ENCODE data around the gene MAP3K5. TPM values are rescaled to one million over a fixed set of nuclear protein-coding genes. Genes with fewer than 3 reads are reported as not detected.

Gene MAP3K5
- total RNA-seq, 5 donors from 2014 or later (not counting 1 experiment from before 2014, with no cell fraction given) = 17.8 to 29.2 (median 20.6) TPM

DNA sequence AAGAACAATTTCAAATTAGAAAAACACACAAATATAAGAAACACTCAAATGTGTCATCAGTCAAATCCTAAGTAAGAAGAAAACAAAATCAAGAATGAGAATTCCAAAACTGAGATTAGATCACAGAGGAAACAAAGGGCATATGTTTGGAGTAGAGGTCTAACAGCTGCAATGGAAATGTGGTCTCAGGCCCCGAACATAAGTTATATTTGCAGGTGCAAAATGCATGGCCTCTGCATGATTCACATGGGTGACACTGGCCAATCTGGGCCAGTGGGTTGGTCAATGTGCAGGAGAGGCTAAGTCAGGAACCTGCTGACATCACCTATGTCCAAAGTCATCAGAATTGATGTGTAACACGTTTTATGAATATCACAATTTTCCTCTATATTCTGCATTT lies 133.6 kb downstream of the MAP3K5 start:
- ChIA-PET POLR2A (interaction anchor here in 1 of 2 donors (0.6 kb wide), 1 partner anchor 11 kb away, joined by 3 read pairs; no protein-coding TSS in a partner anchor), CTCF (interaction anchor here (0.6 to 2.5 kb wide), 5 partner anchors 14 to 136 kb away, joined by 3 to 9 read pairs (median 6); partner anchors contain the start of gene MAP3K5 (in 1 of the 2))
- Histone ChIP-seq H3K27me3 (replicated peaks in 1 of 2; ENCODE audit: control insufficient read depth in 2 of 2, extremely low read depth in 1 of 2, insufficient read depth in 2 of 2, low read length in 1 of 2) (no peaks in the 10 kb centered on the region), H3K27ac (ENCODE audit: low read length) (no peak overlapping the region), H3K4me1 (ENCODE audit: control insufficient read depth in 1 of 2, extremely low read depth in 1 of 2, insufficient read depth in 2 of 2, low read length in 2 of 2) (no peaks in the 10 kb centered on the region), H3K36me3 (ENCODE audit: control insufficient read depth in 2 of 2, extremely low read depth in 1 of 2, insufficient read depth in 1 of 2, low read length in 1 of 2) (peaks cover 0 to 18% of the 10 kb centered on the region in 2 donors), H3K9me3 (no peaks in the 10 kb centered on the region), H3K4me3 (ENCODE audit: control insufficient read depth in 1 of 2, extremely low read depth in 1 of 2, low read length in 1 of 2) (no peak overlapping the region)
- DNase-seq (no peak), ATAC-seq (replicated peaks in 1 of 4) (no peak)
- Mint-ChIP-seq H3K4me3 (no peak overlapping the region), H3K27me3 (no peaks in the 10 kb centered on the region), H3K4me1 (no peaks in the 10 kb centered on the region), H3K9me3 (no peaks in the 10 kb centered on the region), H3K36me3 (peaks cover 27% of the 10 kb centered on the region), H3K27ac (no peak overlapping the region)
- WGBS (ENCODE audit: insufficient coverage) = 90% methylated on average over 1 of the region's 2 CpGs

- ChIA-PET CTCF (interaction anchor here in 1 of 2 donors (1.0 to 2.5 kb wide), 3 partner anchors 14 to 137 kb away, joined by 6 to 9 read pairs (median 8); partner anchors contain the start of gene MAP3K5), POLR2A (interaction anchor here in 1 of 2 donors (0.5 kb wide), 1 partner anchor 10 kb away, joined by 3 read pairs; no protein-coding TSS in a partner anchor)
- Histone ChIP-seq H3K9me3 (no peaks in the 10 kb centered on the region), H3K4me1 (ENCODE audit: control insufficient read depth in 1 of 2, extremely low read depth in 1 of 2, insufficient read depth in 2 of 2, low read length in 2 of 2) (no peaks in the 10 kb centered on the region), H3K4me3 (ENCODE audit: control insufficient read depth in 1 of 2, extremely low read depth in 1 of 2, low read length in 1 of 2) (no peak overlapping the region), H3K27me3 (replicated peaks in 1 of 2; ENCODE audit: control insufficient read depth in 2 of 2, extremely low read depth in 1 of 2, insufficient read depth in 2 of 2, low read length in 1 of 2) (no peaks in the 10 kb centered on the region), H3K27ac (ENCODE audit: low read length) (no peak overlapping the region), H3K36me3 (ENCODE audit: control insufficient read depth in 2 of 2, extremely low read depth in 1 of 2, insufficient read depth in 1 of 2, low read length in 1 of 2) (peaks cover 0 to 24% of the 10 kb centered on the region in 2 donors)
- DNase-seq (no peak), ATAC-seq (replicated peaks in 1 of 4) (no peak)
- 97% methylated on average over 4 of the region's 4 CpGs for WGBS (ENCODE audit: insufficient coverage)
- H3K27me3 Mint-ChIP-seq = no peaks in the 10 kb centered on the region
- H3K9me3 Mint-ChIP-seq = no peaks in the 10 kb centered on the region
- H3K4me1 Mint-ChIP-seq = no peaks in the 10 kb centered on the region
- peaks cover 28% of the 10 kb centered on the region for H3K36me3 Mint-ChIP-seq
- no peak overlapping the region for H3K27ac Mint-ChIP-seq
- no peak overlapping the region for H3K4me3 Mint-ChIP-seq
These were observed 134.6 kb downstream of the MAP3K5 start for GRCh38 chr6:136657666-136658065.

DNA sequence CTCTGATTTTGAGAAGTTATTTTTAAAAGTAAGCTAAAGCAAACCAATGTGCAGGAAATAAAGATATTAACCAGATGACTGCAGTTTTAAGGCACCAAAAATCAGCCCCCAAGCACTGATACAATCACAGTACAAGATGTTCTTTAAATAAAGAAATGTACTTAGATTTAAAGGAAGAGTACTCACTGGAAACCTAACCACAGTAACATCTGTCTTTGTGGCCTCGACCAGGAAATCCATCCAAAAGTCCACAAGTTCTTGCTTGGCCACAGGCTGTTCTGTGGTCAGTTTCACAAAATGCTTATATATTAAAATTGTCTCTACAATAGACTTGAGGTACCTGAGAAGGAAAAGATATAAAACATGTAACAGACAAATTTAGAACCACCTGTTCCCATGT lies 136.2 kb downstream of the MAP3K5 start:
- ATAC-seq (replicated peaks in 1 of 4) (no peak), DNase-seq (no peak)
- no CpG with 5 or more reads among the region's 1 CpG for WGBS (ENCODE audit: insufficient coverage)
- no peak overlapping the region for H3K4me3 ChIP-seq (ENCODE audit: control insufficient read depth in 1 of 2, extremely low read depth in 1 of 2, low read length in 1 of 2)
- H3K27ac Mint-ChIP-seq = no peak overlapping the region
- no peak overlapping the region for H3K4me3 Mint-ChIP-seq
- H3K27ac ChIP-seq (ENCODE audit: low read length) = no peak overlapping the region
- POLR2A ChIA-PET = no interaction called here
- peaks cover 0 to 29% of the 10 kb centered on the region in 2 donors for H3K36me3 ChIP-seq (ENCODE audit: control insufficient read depth in 2 of 2, extremely low read depth in 1 of 2, insufficient read depth in 1 of 2, low read length in 1 of 2)
- H3K9me3 ChIP-seq = no peaks in the 10 kb centered on the region
- H3K4me1 Mint-ChIP-seq = no peaks in the 10 kb centered on the region
- no peaks in the 10 kb centered on the region for H3K27me3 ChIP-seq (replicated peaks in 1 of 2; ENCODE audit: control insufficient read depth in 2 of 2, extremely low read depth in 1 of 2, insufficient read depth in 2 of 2, low read length in 1 of 2)
- no peaks in the 10 kb centered on the region for H3K9me3 Mint-ChIP-seq
- H3K27me3 Mint-ChIP-seq = no peaks in the 10 kb centered on the region
- CTCF ChIA-PET = interaction anchor here (0.6 to 1.8 kb wide), 4 partner anchors 11 to 136 kb away, joined by 3 to 10 read pairs (median 4); partner anchors contain the start of gene MAP3K5 (in 1 of the 2)
- no peaks in the 10 kb centered on the region for H3K4me1 ChIP-seq (ENCODE audit: control insufficient read depth in 1 of 2, extremely low read depth in 1 of 2, insufficient read depth in 2 of 2, low read length in 2 of 2)
- H3K36me3 Mint-ChIP-seq = peaks cover 29% of the 10 kb centered on the region

DNA sequence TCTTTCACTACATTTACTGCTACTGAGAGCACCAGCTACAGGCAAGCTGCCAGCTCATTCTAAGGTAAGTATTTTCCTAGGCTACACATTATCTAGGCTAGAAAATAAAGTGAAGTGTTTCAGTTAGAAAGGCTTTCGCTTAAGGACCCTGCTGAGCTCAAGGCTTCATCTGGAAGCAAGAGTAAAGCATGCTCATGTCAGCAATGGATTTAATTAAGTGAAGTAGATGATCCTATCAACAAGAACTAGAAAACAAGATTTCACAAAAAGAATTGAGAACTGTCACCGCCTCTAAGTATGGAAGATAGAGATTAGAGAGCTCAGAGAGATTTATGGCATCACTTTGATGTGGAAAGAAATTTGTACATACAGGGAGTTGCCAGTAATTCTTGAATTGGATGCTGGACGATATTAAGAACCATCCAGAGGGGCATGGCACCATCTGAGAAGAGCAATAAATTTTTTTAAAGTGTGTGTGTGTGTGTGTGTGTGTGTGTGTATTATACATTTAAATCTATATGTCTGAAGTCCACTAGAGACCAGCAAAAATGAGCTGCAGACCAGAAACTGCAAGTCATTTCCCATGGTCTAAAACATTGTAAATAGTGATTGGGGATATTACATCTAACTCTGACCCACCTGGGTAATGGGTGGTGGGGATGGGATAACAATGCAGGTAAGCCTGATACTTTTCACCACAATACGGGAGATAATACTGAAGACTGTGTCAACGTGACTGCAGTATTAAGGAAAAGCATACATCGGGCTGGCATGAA lies 136.8 kb downstream of the MAP3K5 start:
- Histone ChIP-seq H3K36me3 (ENCODE audit: control insufficient read depth in 2 of 2, extremely low read depth in 1 of 2, insufficient read depth in 1 of 2, low read length in 1 of 2) (peaks cover 0 to 29% of the 10 kb centered on the region in 2 donors), H3K27ac (ENCODE audit: low read length) (no peak overlapping the region), H3K9me3 (no peaks in the 10 kb centered on the region), H3K27me3 (replicated peaks in 1 of 2; ENCODE audit: control insufficient read depth in 2 of 2, extremely low read depth in 1 of 2, insufficient read depth in 2 of 2, low read length in 1 of 2) (no peaks in the 10 kb centered on the region), H3K4me1 (ENCODE audit: control insufficient read depth in 1 of 2, extremely low read depth in 1 of 2, insufficient read depth in 2 of 2, low read length in 2 of 2) (no peaks in the 10 kb centered on the region), H3K4me3 (ENCODE audit: control insufficient read depth in 1 of 2, extremely low read depth in 1 of 2, low read length in 1 of 2) (no peak overlapping the region)
- ChIA-PET POLR2A (interaction anchor here in 1 of 2 donors (0.6 kb wide), 1 partner anchor 83 kb away, joined by 3 read pairs; no protein-coding TSS in a partner anchor), CTCF (interaction anchor here (0.6 to 1.8 kb wide), 4 partner anchors 10 to 137 kb away, joined by 3 to 10 read pairs (median 4); partner anchors contain the start of gene MAP3K5 (in 1 of the 2))
- WGBS (ENCODE audit: insufficient coverage) = 90% methylated on average over 2 of the region's 6 CpGs
- H3K4me3 Mint-ChIP-seq = no peak overlapping the region
- no peaks in the 10 kb centered on the region for H3K9me3 Mint-ChIP-seq
- no peak for ATAC-seq (replicated peaks in 1 of 4)
- H3K4me1 Mint-ChIP-seq = no peaks in the 10 kb centered on the region
- H3K36me3 Mint-ChIP-seq = peaks cover 33% of the 10 kb centered on the region
- H3K27ac Mint-ChIP-seq = peak overlapping the region in 1 of 2 donors; percentile 36
- no peak for DNase-seq
- H3K27me3 Mint-ChIP-seq = no peaks in the 10 kb centered on the region

DNA sequence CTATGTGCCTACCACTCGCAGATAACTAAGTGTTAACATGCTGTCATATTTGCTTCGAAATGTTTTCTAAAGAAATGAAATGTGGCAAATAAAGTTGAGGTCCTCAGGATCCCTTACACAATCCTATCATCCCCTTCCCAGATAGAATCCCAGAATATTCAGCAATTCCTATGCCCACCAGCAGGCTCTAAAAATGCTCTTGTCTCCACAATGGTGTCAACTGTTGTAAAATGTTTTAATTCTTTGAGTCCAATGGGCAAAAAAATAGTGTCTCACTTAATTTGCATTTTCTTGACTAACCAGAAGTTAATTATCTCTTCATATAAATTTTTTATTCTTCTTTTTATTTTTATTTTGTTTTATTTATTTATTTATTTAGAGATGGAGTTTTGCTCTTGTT lies 138.2 kb downstream of the MAP3K5 start:
- H3K27ac Mint-ChIP-seq = no peak overlapping the region
- Histone ChIP-seq H3K4me1 (ENCODE audit: control insufficient read depth in 1 of 2, extremely low read depth in 1 of 2, insufficient read depth in 2 of 2, low read length in 2 of 2) (no peaks in the 10 kb centered on the region), H3K9me3 (no peaks in the 10 kb centered on the region), H3K36me3 (ENCODE audit: control insufficient read depth in 2 of 2, extremely low read depth in 1 of 2, insufficient read depth in 1 of 2, low read length in 1 of 2) (peaks cover 0 to 29% of the 10 kb centered on the region in 2 donors), H3K4me3 (ENCODE audit: control insufficient read depth in 1 of 2, extremely low read depth in 1 of 2, low read length in 1 of 2) (no peak overlapping the region), H3K27ac (ENCODE audit: low read length) (no peak overlapping the region), H3K27me3 (replicated peaks in 1 of 2; ENCODE audit: control insufficient read depth in 2 of 2, extremely low read depth in 1 of 2, insufficient read depth in 2 of 2, low read length in 1 of 2) (no peaks in the 10 kb centered on the region)
- WGBS (ENCODE audit: insufficient coverage) = no CpG with 5 or more reads among the region's 2 CpGs
- H3K4me3 Mint-ChIP-seq = no peak overlapping the region
- no peaks in the 10 kb centered on the region for H3K27me3 Mint-ChIP-seq
- DNase-seq (no peak), ATAC-seq (replicated peaks in 1 of 4) (no peak)
- H3K36me3 Mint-ChIP-seq = peaks cover 37% of the 10 kb centered on the region
- no peaks in the 10 kb centered on the region for H3K9me3 Mint-ChIP-seq
- H3K4me1 Mint-ChIP-seq = no peaks in the 10 kb centered on the region
- CTCF ChIA-PET = interaction anchor here in 1 of 2 donors (1.1 kb wide), 1 partner anchor 138 kb away, joined by 6 read pairs; the partner anchor contains the start of gene MAP3K5
- POLR2A ChIA-PET = no interaction called here

DNA sequence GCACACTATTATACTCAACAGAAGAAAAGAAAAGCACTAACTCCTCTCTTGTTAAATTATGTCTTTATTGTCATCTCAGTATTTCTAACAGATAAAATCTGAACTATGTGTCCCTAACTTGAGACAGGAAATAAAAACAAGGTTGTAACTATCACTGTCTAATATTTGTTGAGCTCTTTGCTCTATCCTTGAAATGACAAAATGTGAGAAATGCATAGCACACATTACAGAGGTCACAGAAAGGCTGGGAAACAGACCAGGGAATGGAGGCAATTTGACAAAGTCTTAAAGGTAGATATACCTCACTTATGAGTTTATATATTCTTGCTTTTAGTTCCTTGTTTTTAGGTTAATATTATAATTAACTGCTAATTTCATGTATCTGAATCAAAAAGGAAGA lies 139.6 kb downstream of the MAP3K5 start:
- DNase-seq (no peak), ATAC-seq (replicated peaks in 1 of 4) (no peak)
- peak overlapping the region in 1 of 2 donors; percentile 43 for H3K27ac Mint-ChIP-seq
- CTCF ChIA-PET = interaction anchor here in 1 of 2 donors (0.6 to 2.9 kb wide), 3 partner anchors 9 to 140 kb away, joined by 5 to 15 read pairs (median 6); partner anchors contain the start of gene MAP3K5
- Histone ChIP-seq H3K27me3 (replicated peaks in 1 of 2; ENCODE audit: control insufficient read depth in 2 of 2, extremely low read depth in 1 of 2, insufficient read depth in 2 of 2, low read length in 1 of 2) (no peaks in the 10 kb centered on the region), H3K27ac (ENCODE audit: low read length) (no peak overlapping the region), H3K9me3 (no peaks in the 10 kb centered on the region), H3K4me3 (ENCODE audit: control insufficient read depth in 1 of 2, extremely low read depth in 1 of 2, low read length in 1 of 2) (no peak overlapping the region), H3K36me3 (ENCODE audit: control insufficient read depth in 2 of 2, extremely low read depth in 1 of 2, insufficient read depth in 1 of 2, low read length in 1 of 2) (peaks cover 0 to 29% of the 10 kb centered on the region in 2 donors), H3K4me1 (ENCODE audit: control insufficient read depth in 1 of 2, extremely low read depth in 1 of 2, insufficient read depth in 2 of 2, low read length in 2 of 2) (peaks cover 0 to 3% of the 10 kb centered on the region in 2 experiments)
- no peaks in the 10 kb centered on the region for H3K9me3 Mint-ChIP-seq
- H3K4me1 Mint-ChIP-seq = no peaks in the 10 kb centered on the region
- no peak overlapping the region for H3K4me3 Mint-ChIP-seq
- POLR2A ChIA-PET = no interaction called here
- no peaks in the 10 kb centered on the region for H3K27me3 Mint-ChIP-seq
- peaks cover 33% of the 10 kb centered on the region for H3K36me3 Mint-ChIP-seq
